ENCODE measurements around the gene ADAM12. TPM values are rescaled to one million over a fixed set of nuclear protein-coding genes. Genes with fewer than 3 reads are reported as not detected.

Gene ADAM12
- total RNA-seq, 4 donors from 2014 or later: under 0.01 to 1.3 (median 1.0) TPM

GRCh38 chr10:126108693-126109092 is 279.6 kb downstream of the ADAM12 start:
- H3K36me3 ChIP-seq: no peaks in the 10 kb centered on the region
- DNase-seq (ENCODE audit: extremely low spot score): no peak
- H3K9me3 ChIP-seq: no peaks in the 10 kb centered on the region
- H3K4me3 ChIP-seq: no peak overlapping the region
- no peak overlapping the region for H3K27ac ChIP-seq (replicated peaks in 1 of 4)
- intact Hi-C loops (cut with DNase I): no loop called here
- WGBS: 67% methylated on average over 4 of the region's 4 CpGs
- TF ChIP-seq POLR2AphosphoS5 (IDR thresholded peaks at IDR 0.05) (no peak), POLR2A (IDR thresholded peaks at IDR 0.05; ENCODE audit: low read depth) (no peak), EP300 (IDR thresholded peaks at IDR 0.05) (no peak), CTCF (IDR thresholded peaks at IDR 0.05) (no peak)
- peaks cover 0 to 3% (median 0%) of the 10 kb centered on the region in 4 donors for H3K27me3 ChIP-seq
- H3K4me1 ChIP-seq: peaks cover 0 to 4% (median 0%) of the 10 kb centered on the region in 4 donors

GRCh38 chr10:126104767-126105166 is 283.5 kb downstream of the ADAM12 start:
- TF ChIP-seq EP300 (IDR thresholded peaks at IDR 0.05) (no peak), POLR2AphosphoS5 (IDR thresholded peaks at IDR 0.05) (no peak), CTCF (IDR thresholded peaks at IDR 0.05) (no peak), POLR2A (IDR thresholded peaks at IDR 0.05; ENCODE audit: low read depth) (no peak)
- Histone ChIP-seq H3K4me1 (peaks cover 0 to under 1% (median 0%) of the 10 kb centered on the region in 4 donors), H3K27ac (replicated peaks in 1 of 4) (no peak overlapping the region), H3K9me3 (no peaks in the 10 kb centered on the region), H3K4me3 (no peak overlapping the region), H3K36me3 (no peaks in the 10 kb centered on the region), H3K27me3 (peaks cover 0 to 10% (median 0%) of the 10 kb centered on the region in 4 donors)
- 66% methylated on average over 8 of the region's 8 CpGs for WGBS
- no peak for DNase-seq (ENCODE audit: extremely low spot score)
- intact Hi-C loops (cut with DNase I): no loop called here

GRCh38 chr10:126102636-126103035 is 285.6 kb downstream of the ADAM12 start:
- Histone ChIP-seq H3K4me1 (no peaks in the 10 kb centered on the region), H3K27me3 (peaks cover 0 to 7% (median 0%) of the 10 kb centered on the region in 4 donors), H3K36me3 (no peaks in the 10 kb centered on the region), H3K9me3 (no peaks in the 10 kb centered on the region), H3K4me3 (no peak overlapping the region), H3K27ac (replicated peaks in 1 of 4) (no peak overlapping the region)
- intact Hi-C loops (cut with DNase I): no loop called here
- TF ChIP-seq POLR2A (IDR thresholded peaks at IDR 0.05; ENCODE audit: low read depth) (no peak), EP300 (IDR thresholded peaks at IDR 0.05) (no peak), CTCF (IDR thresholded peaks at IDR 0.05) (no peak), POLR2AphosphoS5 (IDR thresholded peaks at IDR 0.05) (no peak)
- whole genome bisulfite sequencing: 61% methylated on average over 9 of the region's 9 CpGs
- DNase-seq (ENCODE audit: extremely low spot score): no peak

GRCh38 chr10:126101736-126102135 is 286.5 kb downstream of the ADAM12 start:
- Histone ChIP-seq H3K4me1 (no peaks in the 10 kb centered on the region), H3K27ac (replicated peaks in 1 of 4) (no peak overlapping the region), H3K36me3 (no peaks in the 10 kb centered on the region), H3K4me3 (no peak overlapping the region), H3K9me3 (no peaks in the 10 kb centered on the region), H3K27me3 (peaks cover 0 to 7% (median 0%) of the 10 kb centered on the region in 4 donors)
- DNase-seq (ENCODE audit: extremely low spot score): no peak
- intact Hi-C loops (cut with DNase I): no loop called here
- WGBS: 65% methylated on average over 4 of the region's 4 CpGs
- TF ChIP-seq POLR2A (IDR thresholded peaks at IDR 0.05; ENCODE audit: low read depth) (no peak), POLR2AphosphoS5 (IDR thresholded peaks at IDR 0.05) (no peak), EP300 (IDR thresholded peaks at IDR 0.05) (no peak), CTCF (IDR thresholded peaks at IDR 0.05) (no peak)

GRCh38 chr10:126101325-126101724 is 287.0 kb downstream of the ADAM12 start:
- no peak overlapping the region for H3K27ac ChIP-seq (replicated peaks in 1 of 4)
- H3K4me1 ChIP-seq: no peaks in the 10 kb centered on the region
- H3K9me3 ChIP-seq: no peaks in the 10 kb centered on the region
- WGBS: 94% methylated on average over 1 of the region's 1 CpG
- DNase-seq (ENCODE audit: extremely low spot score): no peak
- no peaks in the 10 kb centered on the region for H3K36me3 ChIP-seq
- H3K27me3 ChIP-seq: peaks cover 0 to 7% (median 0%) of the 10 kb centered on the region in 4 donors
- TF ChIP-seq POLR2AphosphoS5 (IDR thresholded peaks at IDR 0.05) (no peak), EP300 (IDR thresholded peaks at IDR 0.05) (no peak), CTCF (IDR thresholded peaks at IDR 0.05) (no peak), POLR2A (IDR thresholded peaks at IDR 0.05; ENCODE audit: low read depth) (no peak)
- no peak overlapping the region for H3K4me3 ChIP-seq
- intact Hi-C loops (cut with DNase I): no loop called here
